GM19438 (cell line): ENCODE measurements around the gene IFNG.

Source experiments
- ATAC-seq: cut with Tn5 transposase; IDR thresholded peaks from one replicate; pipeline ENCODE4 v1.9.1; 2021; ENCODE audit warnings: low read depth; ENCODE audit not compliant: unreplicated experiment

The IFNG gene

GRCh38 chr12:68169213-68169889 lies 9.8 kb upstream of the IFNG start:
- no peak for ATAC-seq

- no peak for ATAC-seq
These were observed 6.8 kb upstream of the IFNG start for GRCh38 chr12:68166317-68166831.

- peak; percentile 57 for ATAC-seq
These were observed 4.1 kb upstream of the IFNG start for GRCh38 chr12:68163560-68164081.

DNA sequence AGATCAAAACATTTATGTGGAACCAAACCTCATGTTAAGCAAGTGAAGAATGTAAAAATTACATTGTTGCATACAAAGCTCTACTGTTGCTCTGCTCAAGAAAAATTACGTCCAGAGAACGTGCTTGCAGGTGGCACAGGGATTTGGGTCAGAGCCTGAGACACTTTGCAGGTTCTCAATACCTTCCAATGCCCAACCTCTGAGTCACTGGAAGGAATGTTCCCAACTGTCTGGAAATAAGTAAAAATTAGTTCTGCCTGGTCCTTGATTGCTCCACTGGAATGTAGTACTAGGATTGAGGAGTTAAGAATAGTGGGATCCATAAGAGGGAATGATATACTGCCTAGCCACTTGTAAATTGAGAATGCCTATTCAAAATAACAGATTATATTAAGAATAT lies 2.8 kb upstream of the IFNG start:
- no peak for ATAC-seq

DNA sequence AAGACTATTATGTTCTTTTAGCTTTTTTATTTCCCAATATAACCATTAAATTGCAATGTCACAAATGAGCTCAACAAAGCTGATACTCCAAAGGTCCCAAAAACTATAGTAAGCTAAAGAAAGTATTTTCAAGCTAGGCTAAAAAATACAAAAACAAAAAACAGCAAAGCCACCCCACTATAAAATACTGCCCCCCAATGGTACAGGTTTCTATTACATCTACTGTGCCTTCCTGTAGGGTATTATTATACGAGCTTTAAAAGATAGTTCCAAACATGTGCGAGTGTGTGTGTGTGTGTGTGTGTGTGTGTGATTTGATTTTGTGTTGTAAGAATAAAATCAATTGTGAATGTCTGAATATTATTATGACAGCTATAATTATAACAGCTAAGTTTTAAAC lies 1.1 kb downstream of the IFNG start:
- ATAC-seq = no peak

DNA sequence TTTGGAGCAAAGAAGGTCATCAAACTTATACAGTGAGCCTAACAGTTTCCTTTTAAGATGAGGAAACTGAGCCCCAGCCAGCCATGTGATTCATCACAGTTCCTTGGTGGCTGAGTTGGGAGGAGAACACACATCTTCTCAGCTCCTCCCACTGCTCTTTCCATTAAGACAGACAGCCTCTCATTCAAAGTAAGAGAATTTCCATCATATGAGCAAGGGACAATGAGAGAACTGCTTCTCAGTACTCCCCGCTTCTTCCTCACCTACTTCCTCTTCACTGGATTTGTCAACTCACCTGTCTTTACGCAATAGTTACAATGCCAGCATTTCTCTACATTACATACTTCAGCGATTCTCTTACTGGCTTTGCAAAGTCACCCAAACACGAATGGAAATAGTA lies 2.2 kb downstream of the IFNG start:
- no peak for ATAC-seq

GRCh38 chr12:68156636-68157035 lies 2.9 kb downstream of the IFNG start:
- no peak for ATAC-seq

DNA sequence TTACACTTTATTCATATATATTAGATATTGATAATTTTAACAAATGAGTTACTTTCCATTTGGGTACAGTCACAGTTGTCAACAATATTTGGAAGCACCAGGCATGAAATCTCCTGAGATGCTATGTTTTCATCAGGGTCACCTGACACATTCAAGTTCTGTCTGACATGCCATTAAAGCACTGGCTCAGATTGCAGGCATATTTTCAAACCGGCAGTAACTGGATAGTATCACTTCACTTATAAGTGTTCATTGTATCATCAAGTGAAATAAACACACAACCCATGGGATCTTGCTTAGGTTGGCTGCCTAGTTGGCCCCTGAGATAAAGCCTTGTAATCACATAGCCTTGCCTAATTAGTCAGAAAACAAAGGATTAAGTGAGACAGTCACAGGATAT lies 4.8 kb downstream of the IFNG start:
- ATAC-seq = no peak

GRCh38 chr12:68148261-68148951 lies 11.1 kb downstream of the IFNG start:
- no peak for ATAC-seq

GRCh38 chr12:68140556-68140955 lies 19.0 kb downstream of the IFNG start:
- no peak for ATAC-seq

- no peak for ATAC-seq
These were observed 19.6 kb downstream of the IFNG start for GRCh38 chr12:68139941-68140340.

GRCh38 chr12:68139001-68139400 lies 20.5 kb downstream of the IFNG start:
- ATAC-seq = no peak

DNA sequence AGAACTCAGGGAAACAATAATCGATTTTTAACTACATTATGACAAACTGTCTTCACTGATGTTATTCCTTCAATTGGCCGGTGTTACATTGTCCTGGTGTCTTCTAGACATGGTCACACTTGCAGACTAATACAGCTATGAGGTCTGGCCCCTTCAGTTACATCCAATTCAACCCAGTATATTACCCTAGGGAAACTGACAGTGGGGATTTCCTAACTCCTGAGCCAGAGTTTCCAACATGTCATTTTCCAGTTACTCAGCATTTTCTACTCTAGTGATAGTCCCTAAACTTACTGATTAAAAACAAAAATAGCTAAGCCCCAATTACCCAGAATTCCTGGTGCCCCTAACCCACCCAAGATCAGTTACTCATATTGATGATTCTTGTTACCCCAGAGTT lies 21.1 kb downstream of the IFNG start:
- no peak for ATAC-seq

DNA sequence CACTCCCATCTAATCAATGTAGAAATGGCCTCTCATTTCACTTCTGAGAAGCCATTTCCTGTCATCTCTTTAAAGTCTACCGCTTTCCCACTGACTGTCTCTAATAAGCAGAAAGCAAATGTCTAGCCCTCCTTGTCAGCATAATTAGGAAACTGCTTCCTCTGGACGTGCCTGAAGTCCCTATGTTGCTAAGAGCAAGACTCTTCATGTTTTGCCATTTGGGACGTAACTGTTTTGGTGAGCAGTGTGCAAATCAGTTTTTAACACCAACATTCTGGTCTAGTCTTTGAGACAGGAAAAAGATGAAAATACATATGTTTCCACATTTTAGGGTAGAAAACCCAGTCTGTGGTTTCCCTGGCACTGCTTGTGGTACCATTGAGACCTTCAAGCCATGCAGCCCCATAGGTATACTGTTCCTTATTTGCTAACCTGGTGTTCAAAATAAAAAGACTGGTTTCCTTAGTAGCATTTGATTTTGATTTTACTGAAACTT lies 22.2 kb downstream of the IFNG start:
- no peak for ATAC-seq

- no peak for ATAC-seq
These were observed 24.0 kb downstream of the IFNG start for GRCh38 chr12:68135520-68135919.

- ATAC-seq = no peak
These were observed 27.6 kb downstream of the IFNG start for GRCh38 chr12:68131867-68132414.

- ATAC-seq = no peak
These were observed 29.6 kb downstream of the IFNG start for GRCh38 chr12:68129979-68130378.

- no peak for ATAC-seq
These were observed 37.2 kb downstream of the IFNG start for GRCh38 chr12:68122236-68122920.

GRCh38 chr12:68121143-68121542 lies 38.4 kb downstream of the IFNG start:
- no peak for ATAC-seq

DNA sequence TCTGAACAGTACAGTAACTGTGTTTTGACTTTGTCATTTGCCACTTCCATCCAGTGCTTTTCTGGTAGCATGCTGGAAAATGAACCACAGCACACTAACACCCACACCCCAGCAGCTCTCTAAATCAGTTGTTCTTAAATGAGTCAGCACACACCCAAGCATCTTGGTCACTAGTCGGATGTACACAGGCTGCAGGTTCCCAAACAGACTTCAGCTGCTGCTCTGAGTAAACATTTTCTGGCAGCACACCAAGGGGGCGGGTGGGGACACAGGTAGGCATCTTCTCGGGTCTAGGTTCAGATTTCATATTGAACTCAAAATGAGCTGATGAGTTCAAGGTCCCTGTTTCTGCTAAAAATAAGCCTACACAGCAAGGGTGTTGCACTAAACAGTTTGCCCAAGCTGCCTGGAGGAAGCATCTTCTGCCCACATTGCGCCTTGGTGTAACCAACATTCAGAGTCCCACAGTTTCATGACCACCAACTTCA lies 39.8 kb downstream of the IFNG start:
- peak; percentile 92 for ATAC-seq

DNA sequence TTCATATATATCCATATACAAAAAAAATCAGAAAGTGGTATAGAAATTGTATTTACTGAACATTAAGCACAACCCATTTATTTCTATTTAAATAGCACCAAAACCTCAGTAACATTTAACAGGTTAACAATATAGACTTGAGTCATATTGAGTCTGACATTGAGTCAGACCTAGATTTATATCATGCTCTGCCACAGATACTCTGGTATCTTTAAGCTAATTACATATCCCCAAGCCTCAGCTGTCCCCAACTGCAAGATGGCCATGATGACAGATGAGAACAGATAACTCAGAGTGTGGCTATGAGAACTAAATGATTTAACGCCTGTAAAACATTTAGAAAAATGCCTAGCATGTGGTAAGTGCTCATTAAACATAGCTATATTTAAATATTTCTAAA lies 40.3 kb downstream of the IFNG start:
- peak; percentile 31 for ATAC-seq
